Neural cell (in vitro differentiated cells): ENCODE data around the gene DPF3. TPM values are rescaled to one million over a fixed set of nuclear protein-coding genes. Genes with fewer than 3 reads are reported as not detected.

Experiments
- H2AFZ ChIP-seq: fragments of 200-600, 300-800 bp; sonication (generic), shearing (Covaris generic); 2 replicates; pipeline ENCODE4 v1.6.0; 2014; ENCODE audit warnings: low read depth, mild to moderate bottlenecking, antibody characterized with exemption, low read length, moderate library complexity
- H3F3A ChIP-seq: fragments of 200-600 bp; shearing (Covaris generic); 2 replicates; pipeline ENCODE4 v1.6.1; 2016; ENCODE audit warnings: mild to moderate bottlenecking, moderate library complexity, mixed read lengths, antibody characterized with exemption, low read length; ENCODE audit not compliant: insufficient read depth, poor library complexity, severe bottlenecking
- H3K27ac ChIP-seq: fragments of 200-600, 300-800 bp; sonication (generic), shearing (Covaris generic); 2 replicates; pipeline ENCODE4 v1.5.1; 2014; ENCODE audit warnings: mild to moderate bottlenecking, low read length, moderate library complexity
- H3K27me3 ChIP-seq: fragments of 300-800, 200-600 bp; sonication (generic), shearing (Covaris generic); 2 replicates; pipeline ENCODE4 v1.6.0; 2014; ENCODE audit warnings: mild to moderate bottlenecking, low read depth, low read length, moderate library complexity; ENCODE audit not compliant: insufficient read depth
- H3K36me3 ChIP-seq: fragments of 300-800, 200-600 bp; sonication (generic), shearing (Covaris generic); 2 replicates; pipeline ENCODE4 v1.5.1; 2014; ENCODE audit warnings: mild to moderate bottlenecking, antibody characterized with exemption, low read length, moderate library complexity; ENCODE audit not compliant: insufficient read depth
- H3K4me2 ChIP-seq: fragments of 300-800, 200-600 bp; sonication (generic), shearing (Covaris generic); 2 replicates; pipeline ENCODE4 v1.6.0; 2014; ENCODE audit warnings: mild to moderate bottlenecking, low read length
- H3K4me3 ChIP-seq: fragments of 300-800, 200-600 bp; sonication (generic), shearing (Covaris generic); 2 replicates; pipeline ENCODE4 v1.5.1; 2014; ENCODE audit warnings: mild to moderate bottlenecking, low read length, moderate library complexity
- H3K79me2 ChIP-seq: fragments of 200-600 bp; shearing (Covaris generic); replicated peaks from 2 replicates; pipeline ENCODE4 v1.6.0; 2014; ENCODE audit warnings: mild to moderate bottlenecking, low read length, moderate library complexity; ENCODE audit not compliant: insufficient read depth
- H3K9ac ChIP-seq: fragments of 300-800, 200-600 bp; sonication (generic), shearing (Covaris generic); 2 replicates; pipeline ENCODE4 v1.6.1; 2016; ENCODE audit warnings: mild to moderate bottlenecking, low read length, mixed read lengths
- H3K9me2 ChIP-seq: fragments of 200-600 bp; shearing (Covaris generic); 2 replicates; pipeline ENCODE4 v1.6.1; 2016; ENCODE audit warnings: mild to moderate bottlenecking, low read length, mixed read lengths; ENCODE audit not compliant: insufficient read depth
- H3K9me3 ChIP-seq: fragments of 200-600, 300-800 bp; sonication (generic), shearing (Covaris generic); 2 replicates; pipeline ENCODE4 v1.6.1; 2016; ENCODE audit warnings: mild to moderate bottlenecking, mixed run types, low read length, moderate library complexity, mixed read lengths
- H4K20me1 ChIP-seq: fragments of 200-600 bp; shearing (Covaris generic); 2 replicates; pipeline ENCODE4 v1.6.1; 2016; ENCODE audit warnings: mild to moderate bottlenecking, mixed run types; ENCODE audit not compliant: insufficient read depth
- CTCF ChIP-seq: fragments of 450-650 bp; IDR thresholded peaks from 2 replicates; pipeline ENCODE4 v1.5.1; 2014; ENCODE audit warnings: antibody characterized with exemption, mild to moderate bottlenecking, moderate library complexity; ENCODE audit not compliant: poor library complexity, severe bottlenecking
- EP300 ChIP-seq: fragments of 450-650 bp; conservative IDR thresholded peaks from 2 replicates; pipeline ENCODE4 v1.6.1; 2014; ENCODE audit warnings: antibody characterized with exemption, mild to moderate bottlenecking, moderate library complexity; ENCODE audit not compliant: poor library complexity, severe bottlenecking
- EZH2 ChIP-seq: fragments of 200-600, 300-800 bp; shearing (Covaris generic), sonication (generic); IDR thresholded peaks from 2 replicates; pipeline ENCODE4 v1.6.1; 2014; ENCODE audit warnings: antibody characterized with exemption, low read length, borderline replicate concordance, mild to moderate bottlenecking; ENCODE audit not compliant: insufficient read depth, poor library complexity, severe bottlenecking
- MXI1 ChIP-seq: fragments of 450-650 bp; conservative IDR thresholded peaks from 2 replicates; pipeline ENCODE4 v1.6.1; 2014; ENCODE audit warnings: antibody characterized with exemption, mild to moderate bottlenecking; ENCODE audit not compliant: poor library complexity, severe bottlenecking
- POLR2AphosphoS5 ChIP-seq: IDR thresholded peaks from 2 replicates; pipeline ENCODE4 v1.6.1; 2012
- RAD21 ChIP-seq: fragments of 450-650 bp; conservative IDR thresholded peaks from 2 replicates; pipeline ENCODE4 v1.6.1; 2014; ENCODE audit warnings: antibody characterized with exemption, mild to moderate bottlenecking, moderate library complexity
- REST ChIP-seq: IDR thresholded peaks from 2 replicates; pipeline ENCODE4 v1.6.1; 2012; ENCODE audit warnings: borderline replicate concordance
- SMC3 ChIP-seq: fragments of 450-650 bp; conservative IDR thresholded peaks from 2 replicates; pipeline ENCODE4 v1.6.1; 2014; ENCODE audit warnings: antibody characterized with exemption, mild to moderate bottlenecking, moderate library complexity; ENCODE audit not compliant: poor library complexity
- TAF1 ChIP-seq: IDR thresholded peaks from 2 replicates; pipeline ENCODE4 v1.6.1; 2012; ENCODE audit warnings: low read depth
- polyA plus RNA-seq: library from polyadenylated mRNA; depleted of rRNA; stranded (reverse); fragments of >200 nt; gene quantifications from 2 replicates; pipeline ENCODE4 v1.2.3, GENCODE V29; 2014

DPF3 gene
- polyA plus RNA-seq, 1 donor from 2014 or later, result 2.9 TPM

- no peaks in the 10 kb centered on the region for H4K20me1 ChIP-seq
- H3K27me3 ChIP-seq, result no peaks in the 10 kb centered on the region
- H3K9me2 ChIP-seq, result no peaks in the 10 kb centered on the region
- no peak overlapping the region for H3K4me3 ChIP-seq
- H3K9ac ChIP-seq, result no peak overlapping the region
- no peaks in the 10 kb centered on the region for H3K36me3 ChIP-seq
- no peak overlapping the region for H2AFZ ChIP-seq
- H3K27ac ChIP-seq, result no peak overlapping the region
- no peaks in the 10 kb centered on the region for H3K9me3 ChIP-seq
- H3K79me2 ChIP-seq, result no peaks in the 10 kb centered on the region
- H3K4me2 ChIP-seq, result no peak overlapping the region
- H3F3A ChIP-seq, result no peaks in the 10 kb centered on the region
- TF ChIP-seq MXI1, result no peak
- TF ChIP-seq TAF1, result no peak
Observed at GRCh38 chr14:72636094-72636493, 257.8 kb downstream of the DPF3 start.

- Histone ChIP-seq H4K20me1 (no peaks in the 10 kb centered on the region), H3K4me2 (no peak overlapping the region), H3K9me3 (no peaks in the 10 kb centered on the region), H2AFZ (no peak overlapping the region), H3F3A (no peaks in the 10 kb centered on the region), H3K9ac (no peak overlapping the region), H3K36me3 (no peaks in the 10 kb centered on the region), H3K4me3 (no peak overlapping the region), H3K27ac (no peak overlapping the region), H3K9me2 (no peaks in the 10 kb centered on the region), H3K27me3 (no peaks in the 10 kb centered on the region), H3K79me2 (no peaks in the 10 kb centered on the region)
- TF ChIP-seq EZH2, result no peak
- TF ChIP-seq CTCF, result no peak
- no peak for TF ChIP-seq REST
- TF ChIP-seq MXI1, result no peak
- no peak for TF ChIP-seq POLR2AphosphoS5
- TF ChIP-seq TAF1, result no peak
- no peak for TF ChIP-seq EP300
- no peak for TF ChIP-seq SMC3
- no peak for TF ChIP-seq RAD21
Observed at GRCh38 chr14:72634691-72635616, 258.9 kb downstream of the DPF3 start.
